K562 (cell line): Measurements from ENCODE around the gene VMP1. TPM values are rescaled to one million over a fixed set of nuclear protein-coding genes. Genes with fewer than 3 reads are reported as not detected.
A peak's percentile ranks its signal among the peaks of the same experiment; 100 is the strongest.

ENCODE experiments used
- ATF4 ChIP-seq: fragments of 450-650 bp; formaldehyde crosslinking; IDR thresholded peaks from 2 replicates; pipeline ENCODE4 v1.4.0; 2022; ENCODE audit warnings: mild to moderate bottlenecking, moderate library complexity
- BRD4 ChIP-seq: fragments of 200-600 bp; sonication (generic); IDR thresholded peaks from 2 replicates; pipeline ENCODE4 v1.6.1; 2017; ENCODE audit warnings: inconsistent platforms
- CTBP1 ChIP-seq: fragments of 450-650 bp; IDR thresholded peaks from 2 replicates; pipeline ENCODE4 v1.6.1; 2016; ENCODE audit warnings: borderline replicate concordance
- DMBX1 ChIP-seq: fragments of 250-450 bp; sonication (Bioruptor Pico); IDR thresholded peaks from 2 replicates; pipeline ENCODE4 v1.8.0; 2022; ENCODE audit warnings: inconsistent platforms, mild to moderate bottlenecking, moderate library complexity, borderline replicate concordance
- E2F6 ChIP-seq, 2 experiments: IDR thresholded peaks; 2 replicates each; pipeline ENCODE4 v1.6.1; 2011; ENCODE audit warnings: borderline replicate concordance in 1 of 2, control low read depth in 1 of 2, low read depth in 1 of 2, low read length in 1 of 2, mild to moderate bottlenecking in 1 of 2, mixed read lengths in 1 of 2, moderate library complexity in 1 of 2; ENCODE audit not compliant: insufficient read depth in 1 of 2, insufficient read length in 1 of 2, poor library complexity in 1 of 2, severe bottlenecking in 1 of 2; ENCODE audit errors: extremely low read depth in 1 of 2
- HOXB6 ChIP-seq: fragments of 250-450 bp; sonication (Bioruptor Pico); IDR thresholded peaks from 2 replicates; pipeline ENCODE4 v1.5.1; 2022; ENCODE audit warnings: mild to moderate bottlenecking, borderline replicate concordance
- KDM1A ChIP-seq, 2 experiments: fragments of 450-650 bp; IDR thresholded peaks; 2 replicates each; pipeline ENCODE4 v1.6.1; 2016; ENCODE audit warnings: mild to moderate bottlenecking in 2 of 2
- MAFF ChIP-seq: IDR thresholded peaks from 2 replicates; pipeline ENCODE4 v1.6.1; 2012; ENCODE audit warnings: low read length, improper control_type of control experiment
- MNT ChIP-seq, 2 experiments: fragments of 450-650 bp; conservative IDR thresholded peaks; 2 replicates each; pipeline ENCODE4 v1.6.1; 2017; ENCODE audit warnings: mild to moderate bottlenecking in 2 of 2, moderate library complexity in 2 of 2
- POLR2A ChIP-seq: fragments of 450-650 bp; conservative IDR thresholded peaks from 2 replicates; pipeline ENCODE4 v1.6.1; 2016
- POLR2AphosphoS2 ChIP-seq: IDR thresholded peaks from 2 replicates; pipeline ENCODE4 v1.6.1; 2012; ENCODE audit warnings: low read length, improper control_type of control experiment
- POLR2H ChIP-seq: IDR thresholded peaks from 2 replicates; pipeline ENCODE4 v1.6.1; 2016; ENCODE audit warnings: missing genetic modification characterization, low read depth, mild to moderate bottlenecking, control low read depth, missing compliant biosample characterization, moderate library complexity
- RFX5 ChIP-seq: IDR thresholded peaks from 2 replicates; pipeline ENCODE4 v1.6.1; 2011; ENCODE audit warnings: low read depth, mild to moderate bottlenecking, improper control_type of control experiment, low read length
- RHOXF2B ChIP-seq: fragments of 250-450 bp; sonication (Bioruptor Pico); conservative IDR thresholded peaks from 2 replicates; pipeline ENCODE4 v1.5.1; 2021
- SPI1 ChIP-seq: IDR thresholded peaks from 2 replicates; pipeline ENCODE4 v1.6.1; 2011; ENCODE audit warnings: low read depth, low read length, control low read depth, borderline replicate concordance
- TCF15 ChIP-seq: fragments of 250-450 bp; sonication (Bioruptor Pico); IDR thresholded peaks from 2 replicates; pipeline ENCODE4 v1.8.0; 2022; ENCODE audit warnings: moderate library complexity, mild to moderate bottlenecking, inconsistent platforms
- ZFPM2 ChIP-seq: fragments of 250-450 bp; sonication (Bioruptor Pico); IDR thresholded peaks from 2 replicates; pipeline ENCODE4 v1.5.1; 2022; ENCODE audit warnings: mild to moderate bottlenecking
- ZNF511 ChIP-seq: sonication (generic); formaldehyde crosslinking; IDR thresholded peaks from 2 replicates; pipeline ENCODE4 v1.8.0; 2022; ENCODE audit warnings: mild to moderate bottlenecking, missing genetic modification reagents
- ZNF592 ChIP-seq: fragments of 450-650 bp; IDR thresholded peaks from 2 replicates; pipeline ENCODE4 v1.6.1; 2017; ENCODE audit warnings: antibody characterized with exemption, mild to moderate bottlenecking
- polyA plus RNA-seq, 8 experiments: library from polyadenylated mRNA; depleted of rRNA in 4 of 8; stranded (reverse) in 5 of 8; unstranded in 3 of 8; fragments of >200 nt; fragmentation: Nextera tagmentation in 2 of 8; fragmentation: Illumina TruSeq in 1 of 8; extraction: Ambion mirVana in 2 of 8; extraction: Trizol in 1 of 8; gene quantifications; 2 replicates each; pipeline versions ENCODE4 v1.2.1 to v1.2.3, GENCODE V29; 2011 to 2014; ENCODE audit warnings: inconsistent platforms in 1 of 8, missing spikeins in 1 of 8
- total RNA-seq, 7 experiments: library from RNA; depleted of rRNA in 6 of 7; stranded (reverse); fragments of >200 nt in 6 of 7; fragmentation: Illumina TruSeq in 2 of 7; extraction: Trizol in 2 of 7; gene quantifications; 2 replicates each; pipeline versions ENCODE4 v1.2.1 to v1.2.3, GENCODE V29; 2011 to 2021; ENCODE audit warnings: low replicate concordance in 1 of 7

The VMP1 gene
- total and polyA plus RNA-seq, 9 of the 15 experiments (the other 6 are each of a cell fraction or from before 2014, with no cell fraction given), result 123 to 304 (median 151) TPM

- TF ChIP-seq E2F6 (IDR thresholded peaks at IDR 0.05; ENCODE audit: borderline replicate concordance in 1 of 2, extremely low read depth in 1 of 2, insufficient read depth in 1 of 2, insufficient read length in 1 of 2, low read depth in 1 of 2, low read length in 1 of 2, poor library complexity in 1 of 2, severe bottlenecking in 1 of 2), result no peak
- TF ChIP-seq ZNF511 (CRISPR knock-in tag), result no peak
- 0 out of 2 replicates have a peak, but pooled peaks have one; percentile 12 for TF ChIP-seq SPI1
- no peak for TF ChIP-seq BRD4
- TF ChIP-seq MAFF, result no peak
- TF ChIP-seq ATF4, result 0 out of 2 replicates have a peak, but pooled peaks have one; percentile 40
- 0 out of 2 replicates have a peak, but pooled peaks have one; percentile 3 for TF ChIP-seq HOXB6 (CRISPR knock-in tag)
- peak; percentile 72 for TF ChIP-seq POLR2AphosphoS2
- TF ChIP-seq CTBP1, result no peak
- TF ChIP-seq RHOXF2B (CRISPR knock-in tag), result 0 out of 2 replicates have a peak, but pooled peaks have one; percentile 13
- TF ChIP-seq ZFPM2 (CRISPR knock-in tag), result no peak
- peak; percentile 64; the same call in 1 of the 2 replicates for TF ChIP-seq POLR2H
- TF ChIP-seq MNT (conservative IDR thresholded peaks at IDR 0.05), result 0 out of 4 replicates have a peak, but pooled peaks of 1 of the 2 experiments have one; percentile 4
- peak; percentile 35; the same call in 1 of the 2 replicates for TF ChIP-seq TCF15
- TF ChIP-seq RFX5, result no peak
- TF ChIP-seq DMBX1 (CRISPR knock-in tag), result peak; percentile 26; the same call in 1 of the 2 replicates
- peak; percentile 26; the same call in 1 of the 2 replicates for TF ChIP-seq POLR2A
- 0 out of 2 replicates have a peak, but pooled peaks have one; percentile 4 for TF ChIP-seq ZNF592
- TF ChIP-seq KDM1A (IDR thresholded peaks at IDR 0.05), result peak; percentile 32 to 54; a peak in 2 of 4 replicates
Measured at GRCh38 chr17:59696682-59697277, 10.7 kb upstream of the VMP1 start (continued).
